GM18526 (cell line): ENCODE results near the gene SASH3.

Source experiments
- POLR2A ChIP-seq: IDR thresholded peaks from 3 replicates; pipeline ENCODE4 v1.6.1; 2011; ENCODE audit not compliant: insufficient read length; ENCODE audit errors: extremely low read depth

Gene SASH3

DNA sequence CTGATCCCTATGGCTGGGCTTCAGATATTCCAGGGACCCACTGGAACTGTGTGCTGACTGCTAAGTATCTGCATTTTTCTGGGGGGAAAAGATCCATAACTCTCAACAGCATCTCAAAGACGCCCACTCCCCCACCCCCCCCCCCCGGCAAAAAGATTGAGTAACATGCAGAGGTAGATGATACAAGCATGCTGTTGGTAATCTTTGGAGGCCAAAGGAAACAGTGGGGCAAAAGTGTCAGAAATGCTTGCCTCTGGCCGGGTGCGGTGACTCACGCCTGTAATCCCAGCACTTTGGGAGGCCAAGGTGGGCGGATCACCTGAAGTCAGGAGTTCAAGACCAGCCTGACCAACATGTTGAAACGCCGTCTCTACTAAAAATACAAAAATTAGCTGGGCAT lies 28.8 kb upstream of the SASH3 start:
- TF ChIP-seq POLR2A, result no peak

DNA sequence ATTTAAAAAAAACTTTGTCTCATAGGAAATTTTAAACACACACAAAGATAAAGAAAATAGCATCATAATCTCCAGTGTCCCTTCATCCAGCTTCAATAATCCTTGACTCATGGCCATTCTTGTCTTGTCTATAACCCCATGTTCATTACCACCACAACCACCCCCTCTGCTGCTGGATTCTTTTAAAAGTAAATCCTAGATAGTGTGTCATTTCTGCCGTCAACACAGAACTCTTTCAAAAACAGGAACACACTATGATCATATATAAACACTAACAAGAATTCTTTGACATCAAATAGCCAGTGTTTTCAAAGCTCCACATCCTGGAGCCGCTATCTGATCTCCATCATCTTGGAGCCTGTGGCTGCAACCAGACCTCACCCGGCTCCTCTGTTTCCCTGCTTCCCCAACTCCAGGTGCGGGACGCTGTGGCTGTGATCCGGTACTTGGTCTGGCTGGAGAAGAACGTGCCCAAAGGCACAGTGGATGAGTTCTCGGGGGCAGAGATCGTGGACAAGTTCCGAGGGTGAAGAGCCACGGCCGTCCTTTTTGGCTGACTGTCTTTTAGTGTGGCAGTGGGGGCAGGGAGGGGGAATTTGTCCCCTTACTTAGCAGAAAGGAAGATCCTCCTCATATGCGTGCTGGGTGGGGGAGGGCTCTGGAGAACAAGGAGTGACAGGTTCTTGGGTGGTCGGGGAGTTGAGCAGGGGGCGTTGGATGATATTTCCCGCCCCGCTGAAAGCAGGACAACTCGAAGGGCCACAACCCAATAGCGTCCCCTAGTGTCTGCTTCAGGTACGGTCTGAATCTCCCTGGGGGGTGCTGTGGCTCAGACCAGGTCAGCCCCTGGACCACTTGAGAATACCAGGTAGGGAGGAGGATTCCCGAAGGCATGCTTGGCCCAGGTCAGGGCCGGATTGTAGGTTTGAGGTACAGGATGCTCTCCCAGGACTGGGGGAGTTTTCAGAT lies 25.4 kb upstream of the SASH3 start:
- no peak for TF ChIP-seq POLR2A

DNA sequence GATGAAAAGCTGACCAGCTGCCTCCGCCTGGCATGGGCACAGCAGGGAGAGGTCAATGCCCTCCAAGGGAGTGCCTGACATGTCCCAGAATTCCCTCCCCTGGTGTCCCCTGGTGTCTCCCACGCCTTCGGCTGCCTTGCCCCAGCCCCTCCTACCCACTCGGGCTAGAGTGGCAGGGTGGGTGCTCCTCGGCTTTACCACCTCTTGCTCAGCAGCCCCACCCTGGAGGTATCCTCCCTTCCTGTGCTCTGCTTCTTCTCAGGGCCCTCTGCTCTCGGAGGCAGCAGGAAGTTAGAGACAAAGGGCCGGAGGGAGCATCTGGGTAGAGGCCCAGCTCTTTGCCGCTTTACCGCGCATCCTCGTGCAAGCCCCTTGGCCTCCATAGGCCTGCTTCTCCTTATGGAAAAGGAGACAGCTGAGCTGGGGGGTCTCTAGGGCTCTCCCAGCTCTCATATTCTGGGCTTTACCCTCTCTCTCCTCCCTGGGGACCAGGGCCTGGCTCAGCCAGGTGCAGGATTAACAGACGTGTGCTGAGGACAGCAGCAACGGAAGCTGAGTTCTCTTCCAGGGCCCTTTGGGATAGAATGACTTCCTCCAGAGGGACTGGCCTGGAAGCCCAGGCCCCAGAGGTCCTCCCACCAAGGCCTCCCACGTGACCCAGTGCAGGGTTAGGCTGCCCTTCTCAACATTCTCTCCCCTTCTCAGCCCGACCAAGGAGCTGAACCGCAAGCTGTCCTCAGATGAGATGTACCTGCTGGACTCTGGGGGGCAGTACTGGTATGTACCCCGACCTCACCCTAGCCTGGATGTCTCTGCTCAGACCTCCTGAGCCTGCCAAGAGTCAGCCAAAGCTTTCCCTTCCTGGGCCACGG lies 23.7 kb upstream of the SASH3 start:
- TF ChIP-seq POLR2A, result no peak

DNA sequence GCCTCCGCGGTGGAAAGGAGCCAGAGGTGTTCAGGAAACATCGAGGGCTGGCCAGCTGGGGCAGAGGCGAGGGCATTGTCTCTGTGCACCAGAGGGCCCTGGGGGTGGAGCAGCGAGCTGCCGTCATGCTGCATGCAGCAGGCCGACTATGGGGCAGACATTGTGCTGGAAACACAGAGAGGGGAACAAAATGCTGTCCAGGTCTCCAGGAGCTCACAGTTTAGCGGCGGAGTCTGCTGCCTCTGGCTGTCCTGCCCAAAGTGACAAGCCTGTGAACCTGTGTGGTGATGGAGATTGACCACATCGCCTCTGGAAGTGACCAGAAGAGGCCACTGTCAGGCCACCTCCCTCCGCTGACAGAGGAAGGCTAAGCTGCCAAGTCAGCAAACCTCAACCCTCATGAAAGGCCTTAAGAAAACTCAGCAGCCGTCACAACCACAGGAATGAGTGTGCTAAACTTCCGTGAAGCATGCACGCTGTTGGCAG lies 20.1 kb upstream of the SASH3 start:
- no peak for TF ChIP-seq POLR2A

DNA sequence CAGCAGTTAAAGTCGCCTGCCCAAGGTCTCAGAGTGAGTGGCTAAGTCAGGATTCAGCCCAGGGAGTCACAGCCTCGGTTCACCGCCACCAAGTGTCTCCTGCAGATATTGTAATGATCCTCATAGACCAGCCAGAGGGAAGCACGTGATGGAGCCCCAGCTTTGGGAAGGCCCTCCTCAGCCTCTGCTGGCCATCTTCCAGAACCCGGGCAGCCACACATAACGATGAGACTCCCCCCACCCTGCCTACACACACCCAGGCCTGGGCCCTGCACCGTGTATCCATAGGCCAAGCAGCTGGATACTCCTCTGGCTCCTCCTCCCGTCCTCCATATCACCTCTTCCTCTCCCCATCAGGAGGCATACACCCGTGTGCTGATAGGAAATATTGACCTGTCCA lies 19.6 kb upstream of the SASH3 start:
- no peak for TF ChIP-seq POLR2A

DNA sequence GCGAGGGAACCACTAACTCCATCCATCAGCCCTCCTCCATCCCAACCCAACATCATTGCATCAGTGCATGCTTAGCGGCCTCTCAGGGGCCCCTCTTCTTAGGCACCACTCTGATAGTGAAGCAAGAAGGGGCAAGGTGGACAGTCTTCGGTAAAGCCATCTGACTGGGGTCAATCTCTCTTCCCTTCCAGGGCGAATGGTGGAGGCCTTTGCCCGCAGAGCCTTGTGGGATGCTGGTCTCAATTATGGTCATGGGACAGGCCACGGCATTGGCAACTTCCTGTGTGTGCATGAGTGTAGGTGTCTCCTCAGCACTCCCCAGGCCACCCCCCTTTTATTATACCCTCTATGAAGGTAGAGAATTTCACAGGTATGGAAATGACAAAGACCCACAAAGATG lies 18.8 kb upstream of the SASH3 start:
- TF ChIP-seq POLR2A, result no peak

DNA sequence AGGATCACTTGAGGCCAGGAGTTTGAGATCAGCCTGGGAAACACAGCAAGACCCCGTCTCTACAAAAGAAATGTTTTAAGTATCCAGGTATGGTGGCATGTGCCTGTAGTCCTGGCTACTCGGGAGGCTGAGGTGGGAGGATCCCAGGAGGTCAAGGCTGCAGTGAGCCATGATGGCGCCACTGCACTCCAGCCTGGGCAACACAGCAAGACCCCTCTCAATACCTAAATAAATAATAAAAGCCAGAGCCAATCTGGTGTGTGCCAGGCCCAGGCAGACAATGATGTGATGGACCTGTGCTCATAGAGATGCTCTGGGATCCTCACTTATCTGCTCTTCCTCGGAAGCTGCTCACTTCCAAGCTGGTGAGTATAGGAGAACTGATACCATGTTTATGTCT lies 18.2 kb upstream of the SASH3 start:
- no peak for TF ChIP-seq POLR2A

DNA sequence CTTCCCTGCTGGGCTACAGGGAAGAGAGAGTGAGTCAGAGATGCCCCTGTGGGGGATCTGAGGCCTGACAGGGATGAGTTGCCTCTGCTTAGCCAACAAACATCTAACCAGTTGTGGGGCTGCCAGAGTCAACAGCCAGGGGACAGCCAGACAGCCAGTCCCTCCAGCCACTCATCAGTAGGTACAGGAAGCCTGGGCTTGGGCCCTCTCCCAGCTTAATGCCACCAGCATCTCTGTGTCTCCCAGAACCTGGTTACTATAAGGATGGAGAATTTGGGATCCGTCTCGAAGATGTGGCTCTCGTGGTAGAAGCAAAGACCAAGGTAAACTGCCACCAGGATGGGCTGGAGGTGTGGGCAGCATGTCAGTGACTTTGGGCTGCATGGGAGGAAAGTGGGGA lies 17.3 kb upstream of the SASH3 start:
- no peak for TF ChIP-seq POLR2A

DNA sequence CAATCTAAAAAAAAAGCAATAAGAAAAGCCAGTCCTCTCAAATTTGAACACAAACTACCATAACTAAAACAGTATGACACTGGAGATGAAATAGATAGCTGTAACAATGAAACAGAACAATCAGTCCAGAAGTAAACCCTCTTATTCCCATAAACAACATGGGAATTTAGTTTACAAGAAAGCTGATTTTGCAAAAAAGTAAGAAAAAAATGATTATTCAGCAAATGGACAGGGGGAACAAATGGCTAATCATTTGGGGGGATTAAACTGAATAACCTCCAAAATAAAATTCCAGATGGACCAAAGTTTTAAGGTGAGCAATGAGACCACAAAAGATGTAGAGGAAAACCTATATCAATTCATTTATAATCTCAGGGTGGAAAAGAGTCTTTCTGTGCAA lies 16.1 kb upstream of the SASH3 start:
- TF ChIP-seq POLR2A, result no peak

DNA sequence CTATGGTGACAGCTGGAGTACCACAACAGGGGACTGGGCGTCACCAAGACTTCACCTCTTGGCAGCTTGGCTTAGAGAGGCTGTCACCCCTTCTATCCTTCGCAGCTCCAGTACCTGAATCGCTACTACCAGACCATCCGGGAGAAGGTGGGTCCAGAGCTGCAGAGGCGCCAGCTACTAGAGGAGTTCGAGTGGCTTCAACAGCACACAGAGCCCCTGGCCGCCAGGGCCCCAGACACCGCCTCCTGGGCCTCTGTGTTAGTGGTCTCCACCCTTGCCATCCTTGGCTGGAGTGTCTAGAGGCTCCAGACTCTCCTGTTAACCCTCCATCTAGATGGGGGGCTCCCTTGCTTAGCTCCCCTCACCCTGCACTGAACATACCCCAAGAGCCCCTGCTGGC lies 11.6 kb upstream of the SASH3 start:
- TF ChIP-seq POLR2A, result no peak

DNA sequence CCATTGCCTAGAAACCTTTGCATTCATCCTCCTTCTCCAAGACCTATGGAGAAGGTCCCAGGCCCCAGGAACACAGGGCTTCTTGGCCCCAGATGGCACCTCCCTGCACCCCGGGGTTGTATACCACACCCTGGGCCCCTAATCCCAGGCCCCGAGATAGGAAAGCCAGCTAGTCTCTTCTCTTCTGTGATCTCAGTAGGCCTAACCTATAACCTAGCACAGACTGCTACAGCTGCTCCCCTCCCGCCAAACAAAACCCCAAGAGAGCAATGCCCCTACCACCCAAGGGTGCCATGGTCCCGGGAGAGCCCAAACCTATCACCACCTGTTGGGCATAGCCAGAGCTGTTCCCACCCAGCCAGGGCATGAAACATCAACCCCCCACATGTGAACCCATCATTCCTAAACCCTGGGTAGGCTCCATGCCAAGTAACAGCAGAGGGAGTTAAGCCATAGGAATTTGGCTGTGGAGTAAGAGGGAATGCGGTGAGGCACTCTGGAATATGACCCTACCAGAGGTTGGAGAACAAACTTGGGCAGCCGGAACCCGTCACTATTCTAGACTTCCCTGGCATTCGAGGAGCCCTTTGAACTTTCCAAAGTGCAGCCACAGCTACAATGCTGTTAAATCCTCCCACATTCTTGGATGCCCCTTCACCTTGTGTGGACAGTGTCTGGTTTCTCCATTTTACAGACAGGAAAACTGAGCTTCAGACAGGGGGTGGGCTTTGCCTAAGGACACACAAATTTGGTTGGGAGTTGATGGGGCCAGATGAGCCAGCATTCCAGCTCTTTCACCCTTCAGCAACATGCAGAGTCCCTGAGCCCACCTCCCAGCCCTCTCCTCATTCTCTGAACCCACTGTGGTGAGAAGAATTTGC lies 10.9 kb upstream of the SASH3 start:
- TF ChIP-seq POLR2A, result no peak

DNA sequence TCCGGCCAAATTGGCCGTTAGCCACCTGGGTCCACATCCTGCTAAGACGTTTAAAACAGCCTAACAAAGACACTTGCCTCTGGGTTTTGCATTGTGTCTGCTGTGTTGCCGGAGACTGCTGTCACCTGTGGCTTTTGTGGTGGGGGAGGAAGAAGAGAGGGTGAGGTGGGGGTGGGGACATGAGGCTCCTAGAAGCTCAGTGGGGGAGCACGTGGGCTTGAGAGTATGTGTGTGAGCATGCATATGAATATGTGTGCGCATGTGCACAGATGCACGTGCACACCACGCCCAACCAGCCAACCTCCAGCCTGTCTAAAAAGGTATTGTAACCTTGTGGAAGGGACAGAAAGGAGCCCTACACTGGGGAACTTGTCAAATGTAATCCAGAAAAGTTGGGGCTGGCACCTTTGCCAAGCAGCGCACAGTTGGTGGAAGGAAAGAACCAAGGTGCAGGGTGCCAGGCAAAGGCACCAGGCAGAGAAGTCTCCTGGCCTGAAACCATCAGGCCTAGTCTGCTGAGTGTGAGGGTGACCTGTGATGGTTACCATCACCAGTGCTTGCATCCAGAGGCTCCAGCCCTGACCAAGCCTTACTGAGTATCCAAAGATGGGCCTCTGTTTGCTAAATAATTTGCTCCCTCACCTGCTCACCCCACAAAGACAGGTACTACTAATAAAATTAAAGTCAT lies 10.1 kb upstream of the SASH3 start:
- TF ChIP-seq POLR2A, result no peak

DNA sequence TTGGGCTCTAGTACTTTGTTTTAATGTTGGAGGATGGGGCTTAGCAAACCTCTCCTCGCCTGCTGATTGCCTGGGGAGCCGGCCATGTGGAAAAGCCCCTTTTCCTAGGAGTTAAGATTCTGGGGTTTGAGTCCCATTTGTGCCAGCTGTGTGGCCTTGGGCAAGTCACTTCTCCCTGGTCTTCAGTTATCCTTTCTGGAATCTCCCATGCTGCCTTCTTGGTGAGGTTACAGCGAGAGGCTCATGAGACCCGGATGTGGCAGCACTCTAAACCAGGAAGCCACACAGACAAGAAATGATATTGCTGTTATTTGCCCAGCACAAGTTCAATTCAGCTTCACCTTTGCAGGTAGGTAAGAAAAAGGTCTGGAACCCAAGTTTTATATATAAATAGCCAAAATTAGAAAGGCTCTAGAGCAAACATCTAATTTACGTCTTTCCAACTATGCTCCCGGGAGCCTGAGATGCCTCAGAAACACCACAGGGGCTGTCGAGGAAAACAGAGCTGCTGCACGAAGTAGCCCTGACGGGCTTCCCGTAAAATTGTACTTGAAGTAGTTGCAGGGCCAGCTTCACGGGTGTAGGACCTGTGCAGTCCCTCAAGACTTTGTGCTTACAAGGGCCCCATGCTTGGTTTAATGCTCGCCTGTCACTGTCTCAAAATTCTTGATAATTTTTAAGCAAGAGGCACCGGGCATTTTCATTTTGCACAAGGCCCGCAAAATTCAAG lies 8.3 kb upstream of the SASH3 start:
- no peak for TF ChIP-seq POLR2A

DNA sequence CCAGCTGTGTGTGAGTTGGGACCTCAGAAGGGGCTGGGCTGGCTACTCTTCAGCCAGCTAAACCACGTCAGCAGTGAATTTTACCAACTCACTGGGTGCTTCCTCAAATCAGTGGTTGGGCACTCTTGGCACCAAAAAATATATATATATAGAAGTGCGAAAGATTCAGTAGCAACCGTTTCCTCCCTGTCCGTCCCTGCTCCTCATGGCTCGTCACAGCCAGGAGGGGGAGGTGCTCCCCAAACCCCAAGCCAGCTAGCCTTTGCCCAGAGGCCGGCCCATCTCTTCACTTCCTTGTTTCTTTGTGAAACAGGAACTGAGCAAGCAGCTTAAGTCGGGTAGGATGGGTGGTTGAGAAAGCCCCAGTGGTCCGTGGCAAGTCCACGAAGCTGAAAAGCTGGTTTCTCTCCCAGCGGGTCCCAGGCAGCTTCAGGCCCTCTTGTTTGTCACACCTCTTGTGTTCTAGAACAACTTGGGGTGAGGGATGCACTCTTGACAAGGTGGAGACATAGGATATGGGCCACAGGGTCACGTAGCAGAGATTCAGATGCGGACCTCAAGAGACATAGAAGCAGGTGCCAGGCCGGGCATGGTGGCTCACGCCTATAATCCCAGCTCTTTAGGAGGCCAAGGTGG lies 6.8 kb upstream of the SASH3 start:
- TF ChIP-seq POLR2A, result peak; percentile 19
